Measurements from ENCODE around the gene BICRA.

BICRA gene

GRCh38 chr19:47601180-47601904 lies 7.6 kb upstream of the BICRA start:
- no peak for DNase-seq

GRCh38 chr19:47603706-47604565 lies 5.0 kb upstream of the BICRA start:
- DNase-seq = no peak

- DNase-seq = no peak
Observed at GRCh38 chr19:47607564-47608073, 1.3 kb upstream of the BICRA start.

- peak; percentile 58 for DNase-seq
Observed at GRCh38 chr19:47608074-47608918, 638 bp upstream of the BICRA start.

- DNase-seq = peak; percentile 28
Observed at GRCh38 chr19:47609906-47610894, 1.3 kb downstream of the BICRA start.

- no peak for DNase-seq
Observed at GRCh38 chr19:47610902-47611301, 2.0 kb downstream of the BICRA start.

GRCh38 chr19:47613165-47614020 lies 4.5 kb downstream of the BICRA start:
- peak; percentile 14 for DNase-seq

- no peak for DNase-seq
Observed at GRCh38 chr19:47614021-47614295, 5.0 kb downstream of the BICRA start.

GRCh38 chr19:47614559-47614958 lies 5.6 kb downstream of the BICRA start:
- DNase-seq = no peak

- no peak for DNase-seq
Observed at GRCh38 chr19:47615230-47615629, 6.3 kb downstream of the BICRA start.

GRCh38 chr19:47615714-47616113 lies 6.8 kb downstream of the BICRA start:
- DNase-seq = no peak

- DNase-seq = no peak
Observed at GRCh38 chr19:47618771-47619170, 9.8 kb downstream of the BICRA start.

- DNase-seq = no peak
Observed at GRCh38 chr19:47619763-47620162, 10.8 kb downstream of the BICRA start.

GRCh38 chr19:47623151-47623920 lies 14.4 kb downstream of the BICRA start:
- no peak for DNase-seq

GRCh38 chr19:47623921-47624391 lies 15.0 kb downstream of the BICRA start:
- no peak for DNase-seq

GRCh38 chr19:47625650-47626049 lies 16.7 kb downstream of the BICRA start:
- no peak for DNase-seq

- no peak for DNase-seq
Observed at GRCh38 chr19:47626238-47626637, 17.3 kb downstream of the BICRA start.

- DNase-seq = no peak
Observed at GRCh38 chr19:47628078-47628771, 19.3 kb downstream of the BICRA start.

- DNase-seq = no peak
Observed at GRCh38 chr19:47630594-47630993, 21.7 kb downstream of the BICRA start.
